Adrenal gland (tissue), 12 donors: ENCODE results near the gene ZFP36L1. TPM values are rescaled to one million over a fixed set of nuclear protein-coding genes. Genes with fewer than 3 reads are reported as not detected.
A peak's percentile ranks its signal among the peaks of the same experiment; 100 is the strongest.

Source experiments
- DNase-seq, 7 donors: peaks; one replicate each; pipeline ENCODE4 v3.0.0-alpha.2; 2019 to 2020
- H3K27ac ChIP-seq, 5 donors: fragments of 200-600 bp; sonication (generic) in 4 of 5; 1 replicate in 3 of 5; 2 replicates in 2 of 5; pipeline versions ENCODE4 v1.5.1 to v1.8.0; 2016 to 2020; ENCODE audit warnings: mild to moderate bottlenecking in 1 of 5
- H3K27me3 ChIP-seq: fragments of 200-600 bp; 2 replicates; pipeline ENCODE4 v1.8.0; 2021
- H3K36me3 ChIP-seq, 2 donors: fragments of 200-600 bp; replicated peaks in 1 of 2; 1 replicate in 1 of 2; 2 replicates in 1 of 2; pipeline versions ENCODE4 v1.5.1 to v1.8.0; 2018 to 2022
- H3K4me1 ChIP-seq, 2 donors: fragments of 200-600 bp; replicated peaks in 1 of 2; 1 replicate in 1 of 2; 2 replicates in 1 of 2; pipeline versions ENCODE4 v1.5.1 to v1.8.0; 2018 to 2021
- H3K4me3 ChIP-seq, 4 donors: fragments of 200-600 bp; sonication (generic) in 3 of 4; one replicate each; pipeline ENCODE4 v1.5.1; 2016 to 2018
- H3K9me3 ChIP-seq, 3 donors: fragments of 200-600 bp; sonication (generic) in 1 of 3; replicated peaks in 1 of 3; 1 replicate in 2 of 3; 2 replicates in 1 of 3; pipeline versions ENCODE4 v1.5.1 to v1.8.0; 2016 to 2021
- CTCF ChIP-seq, 6 experiments: fragments of 450-650 bp in 4 of 6; fragments of 200-600 bp in 2 of 6; sonication (generic) in 1 of 6; IDR thresholded peaks; 1 replicate in 5 of 6; 2 replicates in 1 of 6; pipeline versions ENCODE4 v1.5.1 to v1.8.0; 2016 to 2021; ENCODE audit warnings: antibody characterized with exemption in 6 of 6, mild to moderate bottlenecking in 2 of 6, moderate library complexity in 1 of 6
- POLR2A ChIP-seq, 2 donors: fragments of 450-650 bp; IDR thresholded peaks; one replicate each; pipeline ENCODE4 v1.6.1; 2017; ENCODE audit warnings: antibody characterized with exemption in 2 of 2, mild to moderate bottlenecking in 2 of 2, moderate library complexity in 1 of 2
- WGBS, 4 donors: extraction: QIAGEN DNeasy Blood & Tissue Kit in 2 of 4; methylation state at CpG; one replicate each; pipeline versions ENCODE4 v1.1.5 to v1.1.7; 2013 to 2017; 5-methylcytosine and 5-hydroxymethylcytosine counted together
- intact Hi-C, 2 donors: fragments of 100-400 bp; cut with DNase I; formaldehyde crosslinking; loops; one replicate each; pipeline versions ENCODE4 v1.14.1 to v1.15.0; 2022 to 2023
- polyA plus RNA-seq, 3 donors: library from polyadenylated mRNA; stranded (reverse); fragments of 200-250 nt in 2 of 3; fragments of 350-450 nt in 1 of 3; fragmentation: Illumina TruSeq in 1 of 3; extraction: RNeasy Lipid Tissue Mini Kit (QIAGEN cat#74804) in 1 of 3; gene quantifications; one replicate each; pipeline ENCODE4 v1.2.3, GENCODE V29; 2013 to 2014
- total RNA-seq, 9 donors: library from RNA; depleted of rRNA in 4 of 9; stranded (reverse); fragments of >200 nt in 4 of 9; fragments of 120-200 nt in 1 of 9; fragmentation: NEBNext Ultra II Directional in 1 of 9; extraction: Animal tissue kit (Norgen Biotek cat#: 25700) in 1 of 9; gene quantifications; one replicate each; pipeline versions ENCODE4 v1.1.0 to v1.2.4, GENCODE V29; 2013 to 2023
- donor health status: healthy with polysubstance abuse.
- donor health status: Bipolar disorder and iron deficiency.
- donor health status: DM: yes; HTN: yes; CAD: no.
- donor health status: DM: no; HTN: no; CAD: no.
- donor health status: DM: no; HTN: no; CAD: no.
- donor health status: DM: yes; HTN: yes; CAD: no.

The ZFP36L1 gene
- total and polyA plus RNA-seq, 12 donors, result 25.5 to 332 (median 133) TPM

GRCh38 chr14:68820119-68820518 lies 27.3 kb upstream of the ZFP36L1 start:
- intact Hi-C loops, result loop anchor here (5.0 to 10.0 kb wide), 3 partner anchors 883 to 935 kb away; no protein-coding TSS in a partner anchor

GRCh38 chr14:68819260-68819691 lies 26.4 kb upstream of the ZFP36L1 start:
- Histone ChIP-seq H3K4me3 (no peak overlapping the region), H3K4me1 (peaks cover 20 to 28% of the 10 kb centered on the region in 2 donors), H3K27ac (peak overlapping the region in 1 of 5 donors; percentile 24), H3K9me3 (no peaks in the 10 kb centered on the region), H3K36me3 (no peaks in the 10 kb centered on the region), H3K27me3 (no peaks in the 10 kb centered on the region)
- no peak for TF ChIP-seq POLR2A (IDR thresholded peaks at IDR 0.05)
- no peak for TF ChIP-seq CTCF (IDR thresholded peaks at IDR 0.05)
- intact Hi-C loops, result loop anchor here in 1 of 2 donors (2.0 kb wide), 1 partner anchor 570 kb away; no protein-coding TSS in a partner anchor
- WGBS, 4 donors, result 63 to 91% (median 75%) methylated on average over 3 to 10 of the region's 10 CpGs
- peak in 1 of 7 donors; percentile 70 for DNase-seq

More at GRCh38 chr14:68820119-68820518, 27.3 kb upstream of the ZFP36L1 start:
- peaks cover 12 to 24% of the 10 kb centered on the region in 2 donors for H3K4me1 ChIP-seq
- H3K9me3 ChIP-seq, result no peaks in the 10 kb centered on the region
- H3K27me3 ChIP-seq, result no peaks in the 10 kb centered on the region
- no peak overlapping the region for H3K27ac ChIP-seq
- TF ChIP-seq CTCF (IDR thresholded peaks at IDR 0.05) (no peak), POLR2A (IDR thresholded peaks at IDR 0.05) (no peak)
- DNase-seq, result peak in 1 of 7 donors; percentile 33
- H3K4me3 ChIP-seq, result no peak overlapping the region
- 82 to 100% (median 93%) methylated on average over 4 to 9 of the region's 9 CpGs for WGBS, 4 donors
- no peaks in the 10 kb centered on the region for H3K36me3 ChIP-seq

GRCh38 chr14:68817506-68818212 lies 24.8 kb upstream of the ZFP36L1 start:
- peak in 1 of 7 donors; percentile 47 for DNase-seq
- intact Hi-C loops, result loop anchor here (2.0 kb wide), 1 partner anchor 569 kb away; no protein-coding TSS in a partner anchor
- Histone ChIP-seq H3K4me1 (peaks cover 23 to 39% of the 10 kb centered on the region in 2 donors), H3K9me3 (no peaks in the 10 kb centered on the region), H3K27me3 (no peaks in the 10 kb centered on the region), H3K36me3 (no peaks in the 10 kb centered on the region), H3K27ac (no peak overlapping the region), H3K4me3 (no peak overlapping the region)
- TF ChIP-seq CTCF (IDR thresholded peaks at IDR 0.05) (no peak), POLR2A (IDR thresholded peaks at IDR 0.05) (no peak)
- WGBS, 4 donors, result 92 to 100% (median 97%) methylated on average over 2 to 3 of the region's 3 CpGs

GRCh38 chr14:68816943-68817430 lies 24.1 kb upstream of the ZFP36L1 start:
- peak in 1 of 7 donors; percentile 57 for DNase-seq
- H3K36me3 ChIP-seq, result no peaks in the 10 kb centered on the region
- intact Hi-C loops, result loop anchor here in 1 of 2 donors (2.0 kb wide), 1 partner anchor 568 kb away; no protein-coding TSS in a partner anchor
- no peaks in the 10 kb centered on the region for H3K27me3 ChIP-seq
- H3K4me3 ChIP-seq, result peak overlapping the region in 1 of 4 donors; percentile 72
- TF ChIP-seq POLR2A (IDR thresholded peaks at IDR 0.05) (no peak), CTCF (IDR thresholded peaks at IDR 0.05) (peak in 1 of 6 experiments; percentile 4)
- H3K9me3 ChIP-seq, result no peaks in the 10 kb centered on the region
- H3K27ac ChIP-seq, result peak overlapping the region in 3 of 5 donors; percentile 92 to 100 (median 99)
- WGBS, 4 donors, result 50 to 58% (median 52%) methylated on average over 11 to 13 of the region's 13 CpGs
- peaks cover 23 to 39% of the 10 kb centered on the region in 2 donors for H3K4me1 ChIP-seq
